Cardiac fibroblast (primary cell): ENCODE results near the gene NEO1.

ENCODE experiments used
- DNase-seq, 2 donors: peaks; one replicate each; pipeline versions ENCODE4 v3.0.0 to v3.0.0-alpha.2; 2010; ENCODE audit warnings: low read depth in 2 of 2
- H3K4me3 ChIP-seq, 2 donors: replicated peaks in 1 of 2; 1 replicate in 1 of 2; 2 replicates in 1 of 2; pipeline ENCODE4 v1.5.1; 2011; ENCODE audit warnings: low read depth in 2 of 2, low read length in 2 of 2, mild to moderate bottlenecking in 2 of 2, moderate library complexity in 1 of 2
- TF ChIP-seq, protein P1 (sequence below): IDR thresholded peaks from one replicate; pipeline ENCODE4 v1.5.1; 2011; ENCODE audit warnings: low read depth, mild to moderate bottlenecking, low read length, inconsistent platforms

NEO1 gene

DNA sequence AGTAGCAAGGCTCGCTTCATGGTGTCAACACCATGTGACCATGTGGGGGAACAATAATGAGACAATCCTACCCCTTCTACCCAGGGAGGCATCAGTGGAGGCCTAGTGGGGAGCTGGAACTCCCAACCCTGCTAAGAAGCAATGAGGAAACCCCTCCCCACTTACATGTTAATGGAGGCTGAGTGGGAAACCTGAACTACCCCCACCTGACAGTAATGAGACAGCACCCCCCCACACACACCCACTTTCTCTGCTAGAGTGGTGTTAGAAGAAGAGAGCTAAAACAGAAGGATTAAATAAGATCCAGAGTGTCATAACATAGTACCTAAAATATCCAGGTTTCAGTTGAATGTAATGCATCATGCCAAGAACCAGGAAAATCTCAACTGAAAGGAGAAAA is 78.6 kb downstream of the NEO1 start:
- no peak overlapping the region for H3K4me3 ChIP-seq
- TF ChIP-seq, protein P1, sequence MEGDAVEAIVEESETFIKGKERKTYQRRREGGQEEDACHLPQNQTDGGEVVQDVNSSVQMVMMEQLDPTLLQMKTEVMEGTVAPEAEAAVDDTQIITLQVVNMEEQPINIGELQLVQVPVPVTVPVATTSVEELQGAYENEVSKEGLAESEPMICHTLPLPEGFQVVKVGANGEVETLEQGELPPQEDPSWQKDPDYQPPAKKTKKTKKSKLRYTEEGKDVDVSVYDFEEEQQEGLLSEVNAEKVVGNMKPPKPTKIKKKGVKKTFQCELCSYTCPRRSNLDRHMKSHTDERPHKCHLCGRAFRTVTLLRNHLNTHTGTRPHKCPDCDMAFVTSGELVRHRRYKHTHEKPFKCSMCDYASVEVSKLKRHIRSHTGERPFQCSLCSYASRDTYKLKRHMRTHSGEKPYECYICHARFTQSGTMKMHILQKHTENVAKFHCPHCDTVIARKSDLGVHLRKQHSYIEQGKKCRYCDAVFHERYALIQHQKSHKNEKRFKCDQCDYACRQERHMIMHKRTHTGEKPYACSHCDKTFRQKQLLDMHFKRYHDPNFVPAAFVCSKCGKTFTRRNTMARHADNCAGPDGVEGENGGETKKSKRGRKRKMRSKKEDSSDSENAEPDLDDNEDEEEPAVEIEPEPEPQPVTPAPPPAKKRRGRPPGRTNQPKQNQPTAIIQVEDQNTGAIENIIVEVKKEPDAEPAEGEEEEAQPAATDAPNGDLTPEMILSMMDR: no peak
- no peak for DNase-seq

DNA sequence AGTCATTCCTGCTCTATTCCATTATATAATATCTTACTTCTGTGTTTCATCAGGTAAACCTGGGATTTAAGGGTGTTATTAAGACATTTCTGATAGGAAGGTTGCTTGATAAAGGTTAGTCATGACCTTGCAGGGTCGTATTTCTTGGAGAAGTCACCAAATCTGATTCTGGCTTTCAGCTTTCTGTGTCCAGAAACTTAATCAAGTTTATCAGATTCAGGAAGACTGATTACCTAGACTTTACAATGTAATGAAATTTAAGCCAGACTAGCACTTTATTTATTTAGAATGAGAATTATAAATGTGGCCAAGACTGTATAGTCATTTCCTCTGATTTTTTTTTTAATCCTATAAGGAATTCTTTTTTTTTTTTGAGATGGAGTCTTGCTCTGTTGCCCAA is 81.9 kb downstream of the NEO1 start:
- no peak overlapping the region for H3K4me3 ChIP-seq
- DNase-seq: no peak
- TF ChIP-seq, protein P1: no peak

DNA sequence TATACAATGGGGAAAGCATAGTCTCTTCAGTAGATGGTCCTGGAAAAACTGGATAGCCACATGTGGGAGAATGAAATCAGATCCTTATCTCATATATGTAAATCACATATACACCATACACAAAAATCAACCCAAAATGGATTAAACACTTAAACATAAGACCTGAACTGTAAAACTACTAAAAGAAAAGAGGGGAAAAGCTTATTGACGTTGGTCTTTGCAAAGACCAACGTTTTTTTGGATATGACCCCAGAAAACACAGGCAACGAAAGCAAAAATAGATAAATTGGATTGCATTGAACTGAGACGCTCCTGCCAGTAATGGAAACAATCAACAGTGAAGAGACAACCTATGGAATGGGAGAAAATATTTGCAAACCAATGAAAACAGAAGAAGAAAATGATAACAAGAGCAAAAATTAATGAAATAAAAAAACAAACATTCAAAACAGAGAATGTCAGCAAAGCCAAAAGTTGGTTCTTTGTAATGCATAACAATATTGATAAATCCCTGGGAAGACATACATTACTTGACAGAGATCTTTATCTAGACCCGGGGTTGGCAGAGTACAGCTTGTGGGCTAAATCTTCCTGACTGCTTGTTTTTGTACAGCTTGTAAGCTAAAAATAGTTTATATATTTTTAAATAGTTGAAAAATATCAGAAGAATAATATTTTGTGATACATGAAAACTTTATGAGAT is 86.9 kb downstream of the NEO1 start:
- no peak overlapping the region for H3K4me3 ChIP-seq
- TF ChIP-seq, protein P1: no peak
- no peak for DNase-seq

DNA sequence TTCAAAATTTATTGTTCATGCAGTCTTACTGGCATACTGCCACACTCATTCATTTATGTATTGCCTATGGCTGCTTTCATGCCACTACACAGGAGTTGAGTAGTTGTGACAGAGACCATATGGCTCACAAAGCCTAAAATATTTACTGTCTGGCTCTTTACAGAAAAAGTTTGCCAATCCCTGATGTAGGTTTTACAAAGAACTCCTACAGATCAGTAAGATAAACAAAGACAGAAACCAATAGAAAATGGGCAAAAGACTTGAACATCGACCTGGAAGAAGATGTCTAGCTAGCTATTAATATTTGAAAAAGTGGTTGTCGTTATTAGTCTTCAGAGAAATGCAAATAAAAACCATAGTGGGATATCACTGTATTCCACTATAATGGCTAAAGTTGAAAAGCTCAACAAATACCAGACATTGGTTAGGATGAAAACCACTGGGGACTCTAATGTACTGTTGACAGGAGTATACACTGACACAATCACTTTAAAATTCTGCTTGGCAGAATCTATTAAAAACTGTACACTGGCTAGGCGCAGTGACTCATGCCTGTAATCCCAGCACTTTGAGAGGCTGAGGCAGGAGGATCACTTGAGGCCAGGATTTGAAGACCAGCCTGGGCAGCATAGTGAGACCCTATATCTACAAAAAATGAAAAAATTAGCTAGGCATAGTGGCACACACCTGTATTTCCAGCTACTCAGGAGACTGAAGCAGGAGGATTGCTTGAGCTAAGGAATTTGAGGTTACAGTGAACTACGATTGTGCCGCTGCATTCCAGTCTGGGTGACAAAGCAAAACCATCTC is 87.7 kb downstream of the NEO1 start:
- H3K4me3 ChIP-seq: no peak overlapping the region
- TF ChIP-seq, protein P1: no peak
- peak in 1 of 2 donors; percentile 34 for DNase-seq

DNA sequence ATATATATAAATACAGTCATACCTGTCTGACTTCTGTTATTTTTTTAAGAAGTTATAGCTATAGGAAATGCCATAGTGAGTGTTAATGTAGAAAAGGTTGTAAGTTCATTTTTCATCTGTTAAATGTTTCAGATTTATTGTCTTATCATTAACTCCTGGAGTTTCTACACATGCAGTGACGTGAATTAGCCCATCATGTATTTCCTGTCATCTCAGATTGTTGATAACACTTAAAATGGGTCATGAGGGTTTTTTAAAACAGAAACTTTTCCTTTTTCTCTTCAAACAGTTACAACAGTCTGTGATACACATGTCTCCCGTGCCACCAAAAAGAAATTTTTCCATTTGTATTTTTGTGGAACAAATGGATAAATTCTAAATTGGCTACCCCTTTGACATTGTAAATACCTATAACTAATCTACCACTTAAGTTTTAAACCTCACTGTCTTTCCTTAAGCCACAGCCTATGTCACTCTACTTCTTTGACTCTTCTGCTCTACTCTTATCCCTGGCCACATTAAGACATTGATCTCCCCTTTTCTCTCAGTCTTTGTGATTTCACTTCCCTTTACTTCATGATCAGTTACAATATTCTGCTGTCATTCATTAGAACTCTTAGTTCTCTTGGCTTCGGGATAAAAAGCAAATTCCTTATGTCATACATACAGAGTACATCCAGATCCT is 89.1 kb downstream of the NEO1 start:
- TF ChIP-seq, protein P1: no peak
- DNase-seq: no peak
- no peak overlapping the region for H3K4me3 ChIP-seq

DNA sequence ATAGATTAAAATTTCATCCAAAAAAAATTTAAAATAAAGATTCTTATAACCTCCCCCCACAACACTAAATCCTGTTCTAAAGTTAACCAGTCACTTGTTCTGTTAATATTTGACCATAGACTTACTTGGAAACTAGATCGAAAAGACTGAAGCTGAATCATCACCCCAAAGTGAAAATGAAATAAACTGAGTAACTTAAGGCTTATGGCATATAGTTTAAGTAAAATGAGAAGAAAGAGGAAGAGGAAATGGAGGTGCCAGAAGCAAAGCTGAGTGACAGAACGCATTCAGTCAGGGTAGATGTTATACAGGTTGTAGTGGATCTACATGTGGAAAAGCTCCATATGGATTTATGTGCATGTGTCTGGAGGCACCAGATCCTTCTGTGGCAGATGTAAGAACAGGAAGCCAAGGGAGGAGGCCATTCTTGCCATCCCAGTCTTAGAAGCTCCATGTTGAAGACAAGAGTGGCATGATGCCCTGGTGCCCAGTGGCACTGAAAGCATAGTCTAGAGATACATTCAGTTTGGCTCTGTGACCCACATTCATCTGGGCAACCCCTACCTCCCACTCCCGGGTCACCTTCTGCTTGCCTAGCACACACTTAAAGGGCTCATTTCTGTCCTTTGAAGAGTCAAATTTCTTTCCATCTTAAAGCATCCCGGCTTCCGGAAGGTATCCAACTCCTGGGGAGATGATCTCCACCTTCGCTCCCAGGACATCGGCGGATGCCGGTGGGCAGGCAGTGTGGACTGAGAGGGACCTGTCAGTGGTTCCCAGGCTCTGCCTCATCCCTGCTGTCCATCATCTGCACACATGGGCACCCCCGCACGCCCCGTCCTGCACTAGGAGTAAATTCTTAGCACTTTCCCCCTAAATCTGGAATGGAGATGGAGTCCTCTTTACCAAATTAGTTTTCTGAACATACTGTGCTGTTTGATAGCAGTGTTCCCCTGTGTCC is 90.8 kb downstream of the NEO1 start:
- TF ChIP-seq, protein P1: no peak
- no peak for DNase-seq

More for the DNA sequence above, 90.8 kb downstream of the NEO1 start:
- no peak overlapping the region for H3K4me3 ChIP-seq
